ENCODE data around the gene MITF. TPM values are rescaled to one million over a fixed set of nuclear protein-coding genes. Genes with fewer than 3 reads are reported as not detected.

Gene MITF
- polyA plus RNA-seq (ENCODE audit: insufficient read length in 3 of 3): 10 to 100 TPM; 41.0 to 47.7 (median 44.7) TPM

GRCh38 chr3:69739204-69740102 is at the start of gene MITF:
Gene MITF (plus strand): TSS chr3:69739464. CDS start chr3:69739598, 134 bp downstream.
- peak; percentile 70 to 83 (median 72) for DNase-seq (ENCODE audit: low read depth in 3 of 3, low spot score in 2 of 3)

GRCh38 chr3:69691860-69692259 is 47.4 kb upstream of the MITF start:
- no peak for DNase-seq (ENCODE audit: low read depth in 3 of 3, low spot score in 2 of 3)

- no peak for DNase-seq (ENCODE audit: low read depth in 3 of 3, low spot score in 2 of 3)
Measured at GRCh38 chr3:69692761-69693160, 46.5 kb upstream of the MITF start.

- DNase-seq (ENCODE audit: low read depth in 3 of 3, low spot score in 2 of 3): no peak
Measured at GRCh38 chr3:69695443-69695842, 43.8 kb upstream of the MITF start.

DNA sequence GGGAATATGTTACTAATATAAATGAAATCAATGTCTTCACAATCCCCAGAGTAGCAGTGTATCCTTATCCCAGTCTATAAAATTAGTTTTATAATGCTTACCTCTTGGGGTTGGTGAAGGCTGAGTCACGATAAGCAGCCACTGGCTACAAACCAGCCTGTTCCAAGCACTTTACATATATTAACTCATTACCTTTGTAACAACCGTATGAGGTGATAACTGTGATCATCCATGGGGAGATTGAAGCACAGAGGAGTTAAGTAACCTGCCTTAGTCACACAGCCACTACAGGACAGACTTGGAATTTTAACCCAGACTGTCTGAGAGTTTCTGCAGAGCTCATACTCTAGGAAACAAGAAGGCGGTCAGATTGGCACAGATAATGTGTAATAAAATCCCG is 43.3 kb upstream of the MITF start:
- DNase-seq (ENCODE audit: low read depth in 3 of 3, low spot score in 2 of 3): no peak

DNA sequence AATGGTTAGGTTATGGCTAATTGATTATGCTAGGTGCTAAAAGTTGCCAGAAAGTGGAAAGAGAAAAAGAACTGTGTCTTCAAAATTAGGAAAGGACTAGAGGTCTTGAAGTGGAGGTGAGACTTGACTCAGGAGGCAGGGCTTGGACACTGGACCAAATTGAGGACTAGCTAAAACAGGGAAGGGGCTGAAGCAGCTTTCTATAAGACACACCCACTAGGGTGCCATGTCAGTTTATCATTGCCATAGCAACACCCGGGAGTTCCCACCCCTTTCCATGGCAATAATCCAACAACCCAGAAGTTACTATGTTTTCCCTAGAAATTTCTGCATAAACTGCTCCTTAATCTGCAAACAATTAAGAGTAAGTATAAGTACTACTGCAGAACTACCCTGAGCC is 42.9 kb upstream of the MITF start:
- DNase-seq (ENCODE audit: low read depth in 3 of 3, low spot score in 2 of 3): no peak

DNA sequence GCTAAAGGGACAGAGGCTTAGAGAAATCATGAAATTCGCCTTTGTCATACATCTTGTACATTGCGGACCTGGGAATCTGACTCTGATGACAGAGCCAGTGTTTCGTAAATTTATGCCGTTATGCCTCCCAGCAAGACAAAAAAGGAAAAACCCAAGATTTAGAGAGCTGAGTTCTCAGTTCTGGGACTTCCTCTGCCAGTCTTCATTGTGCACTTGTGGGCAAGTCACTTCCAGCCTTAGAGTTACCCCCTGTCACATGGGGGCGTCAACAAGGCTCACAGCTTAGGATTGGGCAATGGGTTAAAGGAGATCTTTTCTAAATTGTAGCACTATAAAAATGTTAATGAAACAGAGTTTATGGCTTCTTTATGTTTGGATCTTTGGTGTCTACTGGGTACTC is 41.9 kb upstream of the MITF start:
- DNase-seq (ENCODE audit: low read depth in 3 of 3, low spot score in 2 of 3): no peak

DNA sequence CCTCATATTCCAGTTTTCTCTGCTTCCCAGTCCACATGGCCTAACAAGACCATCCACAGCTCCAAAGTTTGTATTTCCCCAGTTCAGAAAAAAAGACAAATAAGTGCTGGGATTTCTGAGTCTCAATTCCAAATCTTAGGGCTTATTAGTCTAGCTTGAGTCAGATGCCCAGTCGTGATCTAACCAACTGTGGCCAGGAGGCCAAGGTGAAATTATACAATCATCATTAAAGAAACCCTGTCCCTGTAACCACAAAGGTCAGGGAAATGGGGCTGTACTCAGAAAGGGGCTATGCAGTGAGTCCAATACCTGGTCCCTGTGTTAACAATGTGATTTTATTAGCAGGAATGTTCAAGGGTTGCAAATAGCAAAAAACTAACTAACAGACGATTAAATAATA is 40.5 kb upstream of the MITF start:
- no peak for DNase-seq (ENCODE audit: low read depth in 3 of 3, low spot score in 2 of 3)

GRCh38 chr3:69699183-69699582 is 40.1 kb upstream of the MITF start:
- DNase-seq (ENCODE audit: low read depth in 3 of 3, low spot score in 2 of 3): no peak

GRCh38 chr3:69700949-69701348 is 38.3 kb upstream of the MITF start:
- DNase-seq (ENCODE audit: low read depth in 3 of 3, low spot score in 2 of 3): no peak

GRCh38 chr3:69710153-69710977 is 28.9 kb upstream of the MITF start:
- no peak for DNase-seq (ENCODE audit: low read depth in 3 of 3, low spot score in 2 of 3)

DNA sequence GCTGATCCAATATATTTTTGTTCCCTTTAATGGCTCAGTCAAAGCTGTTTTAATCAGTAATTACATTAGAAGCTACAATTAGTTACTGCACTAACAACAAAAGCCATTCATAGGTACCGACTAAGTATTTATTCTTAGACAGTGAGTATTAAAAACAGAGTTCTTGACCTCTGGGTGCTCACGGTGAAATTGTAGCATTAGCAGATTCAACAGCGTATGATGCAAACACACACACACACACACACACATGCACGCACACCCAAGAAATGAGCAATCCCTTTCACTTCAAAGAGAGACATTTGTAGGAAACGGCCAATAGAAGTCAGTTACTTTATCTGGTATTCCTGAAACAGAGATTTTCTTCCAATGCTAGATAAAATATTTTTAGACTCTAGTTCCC is 27.0 kb upstream of the MITF start:
- DNase-seq (ENCODE audit: low read depth in 3 of 3, low spot score in 2 of 3): no peak

DNA sequence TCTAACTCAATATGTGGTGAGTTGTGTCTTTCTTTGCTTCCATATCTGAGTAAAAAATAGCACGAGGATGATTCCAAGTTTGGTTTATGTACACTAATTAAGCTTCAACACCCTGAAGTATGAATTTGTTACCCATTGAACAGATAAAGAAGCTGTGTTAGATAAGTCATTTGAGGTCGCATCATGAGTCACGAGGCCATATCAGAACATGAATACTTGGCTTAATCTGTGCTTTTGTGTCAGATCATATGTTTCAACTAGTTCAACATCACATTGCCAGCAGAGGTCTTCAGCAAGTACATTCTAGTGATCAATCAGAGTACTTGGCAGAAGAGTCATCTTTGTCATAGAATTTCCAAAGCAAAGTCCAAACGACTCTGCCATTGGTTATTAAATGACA is 26.3 kb upstream of the MITF start:
- DNase-seq (ENCODE audit: low read depth in 3 of 3, low spot score in 2 of 3): no peak

DNA sequence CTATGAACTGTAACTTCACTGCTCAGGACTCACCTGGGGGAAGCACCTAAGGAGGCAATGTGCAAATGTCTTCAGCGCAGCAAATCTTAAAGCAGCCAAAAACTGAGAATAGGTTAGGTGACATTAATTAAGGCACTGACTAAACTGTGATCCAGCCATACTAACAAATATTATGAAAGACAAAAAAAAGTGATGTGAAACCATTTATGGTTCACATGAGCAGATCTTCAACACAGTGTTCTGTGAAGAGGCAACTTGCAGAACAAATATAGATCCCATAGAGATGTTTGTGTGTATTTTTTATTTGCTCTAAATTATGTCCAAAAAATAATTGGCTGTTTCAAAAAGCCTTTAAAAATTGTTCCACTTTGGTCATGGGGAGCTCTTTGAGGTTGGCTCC is 24.1 kb upstream of the MITF start:
- no peak for DNase-seq (ENCODE audit: low read depth in 3 of 3, low spot score in 2 of 3)

GRCh38 chr3:69716119-69716518 is 23.1 kb upstream of the MITF start:
- DNase-seq (ENCODE audit: low read depth in 3 of 3, low spot score in 2 of 3): no peak

GRCh38 chr3:69718866-69719586 is 20.2 kb upstream of the MITF start:
- no peak for DNase-seq (ENCODE audit: low read depth in 3 of 3, low spot score in 2 of 3)

- no peak for DNase-seq (ENCODE audit: low read depth in 3 of 3, low spot score in 2 of 3)
Measured at GRCh38 chr3:69719587-69720122, 19.6 kb upstream of the MITF start.

DNA sequence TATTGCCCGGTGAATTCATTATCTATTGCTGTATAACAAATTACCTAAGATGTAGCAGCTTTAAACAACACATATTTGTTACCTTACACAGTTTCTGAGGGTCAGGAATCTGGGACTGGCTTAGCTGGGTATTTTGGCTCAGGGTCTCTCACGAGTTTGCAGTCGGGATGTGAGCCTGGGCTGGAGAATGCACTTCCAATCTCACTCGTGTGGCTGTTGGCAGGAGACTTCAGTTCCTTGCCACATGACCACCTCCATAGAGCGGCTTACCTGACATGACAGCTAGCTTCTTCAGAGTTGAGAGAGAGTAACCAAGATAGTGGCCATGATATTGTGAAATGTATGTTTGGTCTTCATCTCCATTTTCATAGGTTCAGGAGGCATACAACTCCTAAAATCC is 18.4 kb upstream of the MITF start:
- no peak for DNase-seq (ENCODE audit: low read depth in 3 of 3, low spot score in 2 of 3)

DNA sequence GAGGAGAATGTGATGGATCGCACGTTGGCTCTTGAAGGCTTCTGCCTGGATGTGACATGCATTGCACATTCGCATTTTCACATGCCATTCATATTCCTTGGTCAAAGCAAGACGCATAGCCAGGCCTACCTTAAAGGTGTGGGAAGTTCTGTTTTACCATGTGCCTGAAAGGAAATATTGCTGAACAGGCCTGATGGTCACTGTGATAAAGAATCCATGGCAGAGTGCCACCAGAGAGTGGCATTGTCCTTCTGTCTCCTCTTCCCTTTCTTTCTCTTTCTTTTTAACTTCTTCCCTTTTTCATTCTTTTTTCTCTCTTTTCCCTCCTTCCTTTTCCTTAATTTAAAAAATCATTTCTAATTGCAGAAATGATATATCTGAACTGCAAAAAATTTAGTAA is 15.9 kb upstream of the MITF start:
- DNase-seq (ENCODE audit: low read depth in 3 of 3, low spot score in 2 of 3): no peak

DNA sequence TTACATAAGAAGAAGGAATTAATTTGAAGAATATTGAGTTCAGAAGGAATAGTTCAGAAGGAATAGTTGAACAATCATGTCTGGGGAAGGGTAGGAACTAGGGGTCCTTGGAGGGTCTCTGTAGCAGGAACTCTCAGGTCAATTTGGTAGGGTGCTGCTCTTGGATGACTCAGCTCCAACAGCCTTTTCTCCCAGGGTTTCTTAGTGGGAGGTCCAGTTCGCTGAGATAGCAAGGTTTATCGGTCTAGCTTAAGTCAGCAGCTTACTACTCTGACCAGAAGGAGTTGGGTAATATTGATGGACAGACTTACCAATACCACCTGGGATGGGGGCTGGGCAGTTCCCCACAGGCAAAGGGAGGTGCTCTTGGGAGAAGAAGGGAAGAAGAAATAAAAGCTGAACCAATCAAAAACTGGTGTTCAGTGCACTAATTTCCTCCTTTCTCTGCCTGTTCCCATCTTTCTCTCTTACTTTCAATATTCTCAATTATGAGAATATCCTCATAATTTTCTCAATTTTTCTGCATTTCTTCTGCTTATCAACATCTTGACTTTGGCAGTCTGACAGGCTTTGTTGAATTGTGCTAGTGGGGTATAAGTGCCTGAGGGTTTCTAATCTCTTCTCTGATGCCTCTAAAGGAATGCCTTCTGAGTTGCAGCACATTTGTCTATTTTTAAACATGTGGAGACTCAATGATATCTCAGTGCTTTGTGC is 14.4 kb upstream of the MITF start:
- DNase-seq (ENCODE audit: low read depth in 3 of 3, low spot score in 2 of 3): no peak
